Neuron (in vitro differentiated cells): ENCODE results near the gene UQCC3.
A peak's percentile ranks its signal among the peaks of the same experiment; 100 is the strongest.
"Not testable (repeated sequence)": the region's sequence is repeated elsewhere in the genome, so short reads cannot be mapped to it uniquely, and the experiment has no call there.

Experiments
- H2AFZ ChIP-seq: one replicate; pipeline ENCODE4 v1.6.1; 2013; ENCODE audit warnings: low read depth, mild to moderate bottlenecking, inconsistent platforms, low read length, moderate library complexity
- H3K27me3 ChIP-seq: one replicate; pipeline ENCODE4 v1.6.1; 2013; ENCODE audit warnings: low read length; ENCODE audit not compliant: insufficient read depth
- H3K36me3 ChIP-seq: one replicate; pipeline ENCODE4 v1.6.1; 2013; ENCODE audit warnings: low read length; ENCODE audit not compliant: insufficient read depth
- H3K4me1 ChIP-seq: one replicate; pipeline ENCODE4 v1.6.1; 2013; ENCODE audit warnings: low read length; ENCODE audit not compliant: insufficient read depth
- H3K4me3 ChIP-seq: 2 replicates; pipeline ENCODE4 v1.5.1; 2013; ENCODE audit warnings: mild to moderate bottlenecking, low read length, moderate library complexity
- H3K9me3 ChIP-seq: one replicate; pipeline ENCODE4 v1.6.1; 2013; ENCODE audit warnings: low read length

Gene UQCC3

GRCh38 chr11:62694455-62695167, 23.1 kb downstream of the UQCC3 start:
- H2AFZ ChIP-seq = no peak overlapping the region
- no peaks in the 10 kb centered on the region for H3K9me3 ChIP-seq
- H3K36me3 ChIP-seq = peaks cover 58% of the 10 kb centered on the region
- no peaks in the 10 kb centered on the region for H3K4me1 ChIP-seq
- no peak overlapping the region for H3K4me3 ChIP-seq
- H3K27me3 ChIP-seq = no peaks in the 10 kb centered on the region

GRCh38 chr11:62702246-62702645, 30.8 kb downstream of the UQCC3 start:
- Histone ChIP-seq H2AFZ (no peak overlapping the region), H3K4me3 (no peak overlapping the region), H3K36me3 (peaks cover 41% of the 10 kb centered on the region), H3K9me3 (no peaks in the 10 kb centered on the region), H3K27me3 (no peaks in the 10 kb centered on the region), H3K4me1 (peaks cover 17% of the 10 kb centered on the region)

- H3K27me3 ChIP-seq, H3K4me3 ChIP-seq, H3K9me3 ChIP-seq, H2AFZ ChIP-seq: not testable (repeated sequence)
- peaks cover 39% of the 10 kb centered on the region for H3K36me3 ChIP-seq
- H3K4me1 ChIP-seq = peaks cover 28% of the 10 kb centered on the region
These were observed 32.4 kb downstream of the UQCC3 start for GRCh38 chr11:62703921-62704320.

- no peaks in the 10 kb centered on the region for H3K27me3 ChIP-seq
- H3K4me1 ChIP-seq = peaks cover 38% of the 10 kb centered on the region
- peaks cover 37% of the 10 kb centered on the region for H3K36me3 ChIP-seq
- no peak overlapping the region for H2AFZ ChIP-seq
- H3K4me3 ChIP-seq = peak overlapping the region; percentile 74
- no peaks in the 10 kb centered on the region for H3K9me3 ChIP-seq
These were observed 33.9 kb downstream of the UQCC3 start for GRCh38 chr11:62705413-62705812.

GRCh38 chr11:62705880-62706849, 34.7 kb downstream of the UQCC3 start:
- peak overlapping the region; percentile 74 for H3K4me3 ChIP-seq
- no peaks in the 10 kb centered on the region for H3K9me3 ChIP-seq

GRCh38 chr11:62706850-62707247, 35.4 kb downstream of the UQCC3 start:
- H3K36me3 ChIP-seq = peaks cover 35% of the 10 kb centered on the region
- H3K27me3 ChIP-seq = no peaks in the 10 kb centered on the region
- H3K4me1 ChIP-seq = peaks cover 38% of the 10 kb centered on the region
- no peaks in the 10 kb centered on the region for H3K9me3 ChIP-seq
- peak overlapping the region; percentile 74 for H3K4me3 ChIP-seq
- no peak overlapping the region for H2AFZ ChIP-seq

More at GRCh38 chr11:62705880-62706849, 34.7 kb downstream of the UQCC3 start:
- Histone ChIP-seq H3K27me3 (no peaks in the 10 kb centered on the region), H2AFZ (no peak overlapping the region), H3K4me1 (peaks cover 38% of the 10 kb centered on the region), H3K36me3 (peaks cover 36% of the 10 kb centered on the region)

- no peak within 1 kb of the TSS for H2AFZ ChIP-seq
- no peaks in the 10 kb centered on the region for H3K9me3 ChIP-seq
- H3K4me3 ChIP-seq = peak within 1 kb of the TSS; percentile 74
- peaks cover 35% of the 10 kb centered on the region for H3K36me3 ChIP-seq
- no peaks in the 10 kb centered on the region for H3K27me3 ChIP-seq
- H3K4me1 ChIP-seq = peaks cover 38% of the 10 kb centered on the region
These were observed 35.9 kb downstream of the UQCC3 start, which contains the start of the genes BSCL2 and GNG3 for GRCh38 chr11:62707277-62707861. BSCL2 (minus strand) TSS chr11:62707424; CDS start chr11:62707195, 229 bp downstream. GNG3 (plus strand) TSS chr11:62707676; CDS start chr11:62708296, 620 bp downstream.

GRCh38 chr11:62708392-62708791, 36.9 kb downstream of the UQCC3 start:
- peaks cover 38% of the 10 kb centered on the region for H3K4me1 ChIP-seq
- H2AFZ ChIP-seq = no peak overlapping the region
- H3K4me3 ChIP-seq = no peak overlapping the region
- H3K9me3 ChIP-seq = no peaks in the 10 kb centered on the region
- no peaks in the 10 kb centered on the region for H3K27me3 ChIP-seq
- H3K36me3 ChIP-seq = peaks cover 41% of the 10 kb centered on the region

- Histone ChIP-seq H3K27me3 (no peaks in the 10 kb centered on the region), H3K4me1 (peaks cover 38% of the 10 kb centered on the region), H2AFZ (no peak overlapping the region), H3K36me3 (peaks cover 45% of the 10 kb centered on the region), H3K4me3 (peak overlapping the region; percentile 31), H3K9me3 (no peaks in the 10 kb centered on the region)
These were observed 37.3 kb downstream of the UQCC3 start for GRCh38 chr11:62708793-62709192.

GRCh38 chr11:62709247-62710000, 38.0 kb downstream of the UQCC3 start:
- Histone ChIP-seq H3K9me3 (no peaks in the 10 kb centered on the region), H3K4me1 (peaks cover 38% of the 10 kb centered on the region), H3K27me3 (no peaks in the 10 kb centered on the region), H3K4me3 (peak overlapping the region; percentile 31), H2AFZ (peak overlapping the region; percentile 22), H3K36me3 (peaks cover 51% of the 10 kb centered on the region)

- H3K9me3 ChIP-seq = no peaks in the 10 kb centered on the region
- peak overlapping the region; percentile 22 for H2AFZ ChIP-seq
- peaks cover 51% of the 10 kb centered on the region for H3K36me3 ChIP-seq
- no peaks in the 10 kb centered on the region for H3K27me3 ChIP-seq
- peaks cover 38% of the 10 kb centered on the region for H3K4me1 ChIP-seq
- H3K4me3 ChIP-seq = peak overlapping the region; percentile 25
These were observed 38.5 kb downstream of the UQCC3 start for GRCh38 chr11:62710001-62710345.

GRCh38 chr11:62712276-62712812, 40.9 kb downstream of the UQCC3 start:
- H3K4me3 ChIP-seq = no peak overlapping the region
- H3K36me3 ChIP-seq = peaks cover 71% of the 10 kb centered on the region
- peaks cover 21% of the 10 kb centered on the region for H3K4me1 ChIP-seq
- H3K27me3 ChIP-seq = no peaks in the 10 kb centered on the region
- H3K9me3 ChIP-seq = no peaks in the 10 kb centered on the region
- no peak overlapping the region for H2AFZ ChIP-seq
